MCF 10A (cell line): ENCODE data around the gene CHDH. TPM values are rescaled to one million over a fixed set of nuclear protein-coding genes. Genes with fewer than 3 reads are reported as not detected.
A peak's percentile ranks its signal among the peaks of the same experiment; 100 is the strongest.

Experiments used
- BruUV-seq: library from RNA; stranded (reverse); fragments of 400-500 nt; replicated peaks from 2 replicates; lab custom pipeline; 2021; lab: Mats Ljungman, UMichigan
- CTCF ChIA-PET: fragments of 300-600 bp; sonication (Branson Sonifier 250); formaldehyde crosslinking; extraction: SDS; loops from one replicate; lab custom pipeline; 2021; ENCODE audit warnings: antibody characterized with exemption, inconsistent platforms; lab: Yijun Ruan, JAX
- POLR2A ChIA-PET: fragments of 300-600, 350-650 bp; sonication (Branson Sonifier 250); formaldehyde crosslinking; extraction: SDS; loops from one replicate; lab custom pipeline; 2020; ENCODE audit warnings: antibody characterized with exemption, inconsistent platforms; lab: Yijun Ruan, JAX
- DNase-seq: peaks from one replicate; pipeline ENCODE4 v3.0.0-alpha.2; 2018; ENCODE audit not compliant: unreplicated experiment
- H3K27ac Mint-ChIP-seq: one replicate; pipeline ENCODE4 v1.8.0; 2022; ENCODE audit warnings: mild to moderate bottlenecking, low read depth, mixed read lengths; ENCODE audit not compliant: unreplicated experiment
- H3K27me3 Mint-ChIP-seq: one replicate; pipeline ENCODE4 v1.8.0; 2022; ENCODE audit warnings: mixed read lengths; ENCODE audit not compliant: insufficient read depth, unreplicated experiment
- H3K36me3 Mint-ChIP-seq: one replicate; pipeline ENCODE4 v1.8.0; 2022; ENCODE audit warnings: mild to moderate bottlenecking, moderate library complexity, mixed read lengths; ENCODE audit not compliant: insufficient read depth, unreplicated experiment
- H3K4me1 Mint-ChIP-seq: one replicate; pipeline ENCODE4 v1.8.0; 2022; ENCODE audit warnings: mixed read lengths; ENCODE audit not compliant: insufficient read depth, unreplicated experiment
- H3K4me3 Mint-ChIP-seq: one replicate; pipeline ENCODE4 v1.8.0; 2022; ENCODE audit warnings: mild to moderate bottlenecking, moderate library complexity, mixed read lengths; ENCODE audit not compliant: unreplicated experiment
- H3K9me3 Mint-ChIP-seq: one replicate; pipeline ENCODE4 v1.8.0; 2022; ENCODE audit warnings: mixed read lengths; ENCODE audit not compliant: unreplicated experiment
- intact Hi-C: fragments of 100-400 bp; cut with micrococcal nuclease; formaldehyde crosslinking; loops from 2 replicates; pipeline ENCODE4 v1.14.1; 2022
- total RNA-seq: library from RNA; stranded (reverse); gene quantifications from 2 replicates; pipeline ENCODE4 v1.2.3, GENCODE V29; 2022
- TF ChIP-seq, protein P1 (sequence below): fragments of 200-600 bp; IDR thresholded peaks from one replicate; pipeline ENCODE4 v1.8.0; 2022; ENCODE audit warnings: antibody characterized with exemption, mild to moderate bottlenecking; ENCODE audit not compliant: unreplicated experiment

Gene CHDH
- total RNA-seq, 1 experiment from 2014 or later, result 0.49 TPM

DNA sequence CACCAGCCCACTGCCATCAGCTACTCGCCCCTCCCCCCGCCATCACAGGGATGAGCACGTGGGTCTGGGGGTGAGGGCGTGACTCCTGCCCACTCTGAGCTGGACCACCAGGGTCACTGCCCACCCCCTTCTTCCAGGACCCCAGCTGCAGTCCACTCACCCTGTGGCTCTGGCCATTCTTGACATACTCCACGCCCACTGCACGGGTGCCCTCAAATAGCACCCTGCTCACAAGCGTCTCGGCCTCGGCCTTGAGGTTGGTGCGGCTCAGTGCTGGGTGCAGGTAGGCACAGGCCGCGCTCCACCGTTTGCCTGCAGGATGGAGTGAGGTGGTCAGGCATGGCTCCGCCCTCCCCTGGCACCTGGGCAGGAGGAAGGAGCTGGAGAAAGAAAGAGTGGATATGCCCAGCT lies 23.9 kb downstream of the CHDH start:
- TF ChIP-seq, protein P1, sequence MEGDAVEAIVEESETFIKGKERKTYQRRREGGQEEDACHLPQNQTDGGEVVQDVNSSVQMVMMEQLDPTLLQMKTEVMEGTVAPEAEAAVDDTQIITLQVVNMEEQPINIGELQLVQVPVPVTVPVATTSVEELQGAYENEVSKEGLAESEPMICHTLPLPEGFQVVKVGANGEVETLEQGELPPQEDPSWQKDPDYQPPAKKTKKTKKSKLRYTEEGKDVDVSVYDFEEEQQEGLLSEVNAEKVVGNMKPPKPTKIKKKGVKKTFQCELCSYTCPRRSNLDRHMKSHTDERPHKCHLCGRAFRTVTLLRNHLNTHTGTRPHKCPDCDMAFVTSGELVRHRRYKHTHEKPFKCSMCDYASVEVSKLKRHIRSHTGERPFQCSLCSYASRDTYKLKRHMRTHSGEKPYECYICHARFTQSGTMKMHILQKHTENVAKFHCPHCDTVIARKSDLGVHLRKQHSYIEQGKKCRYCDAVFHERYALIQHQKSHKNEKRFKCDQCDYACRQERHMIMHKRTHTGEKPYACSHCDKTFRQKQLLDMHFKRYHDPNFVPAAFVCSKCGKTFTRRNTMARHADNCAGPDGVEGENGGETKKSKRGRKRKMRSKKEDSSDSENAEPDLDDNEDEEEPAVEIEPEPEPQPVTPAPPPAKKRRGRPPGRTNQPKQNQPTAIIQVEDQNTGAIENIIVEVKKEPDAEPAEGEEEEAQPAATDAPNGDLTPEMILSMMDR, result no peak
- Mint-ChIP-seq H3K27ac (peak overlapping the region; percentile 80), H3K4me1 (peaks cover 6% of the 10 kb centered on the region), H3K36me3 (peaks cover 6% of the 10 kb centered on the region), H3K27me3 (no peaks in the 10 kb centered on the region), H3K4me3 (no peak overlapping the region), H3K9me3 (no peaks in the 10 kb centered on the region)
- ChIA-PET CTCF (interaction anchor here (0.6 to 0.7 kb wide), 3 partner anchors 69 to 144 kb away, joined by 3 to 4 read pairs (median 3); no protein-coding TSS in a partner anchor), POLR2A (interaction anchor here (1.1 to 1.2 kb wide), 2 partner anchors 49 to 69 kb away, joined by 3 to 4 read pairs; partner anchors contain the start of gene SELENOK)
- intact Hi-C loops, result no loop called here
- DNase-seq, result no peak
- BruUV-seq, result no TSS peak

DNA sequence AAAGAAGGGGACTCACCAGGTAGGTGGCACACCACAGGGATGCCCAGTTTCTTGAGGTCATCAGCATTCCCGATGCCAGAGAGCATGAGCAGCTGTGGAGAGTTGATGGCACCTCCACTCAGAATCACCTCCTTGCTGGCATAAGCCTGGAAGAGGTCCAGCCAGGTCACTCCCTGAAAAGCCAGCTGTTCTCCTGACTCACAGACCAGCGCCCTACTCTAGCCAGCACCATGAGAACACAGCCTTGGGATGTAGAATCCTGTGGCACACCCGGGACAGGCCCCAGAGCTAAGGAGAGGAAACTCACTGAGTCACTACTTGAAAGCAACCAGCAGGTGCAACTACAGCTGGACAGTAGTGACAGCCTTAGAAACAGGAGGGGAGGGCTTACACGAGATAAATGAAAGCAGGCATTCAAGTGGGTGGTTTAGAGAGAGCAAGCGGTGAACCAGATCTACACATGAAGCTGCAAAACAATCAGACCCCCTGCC lies 24.5 kb downstream of the CHDH start:
- Mint-ChIP-seq H3K27me3 (no peaks in the 10 kb centered on the region), H3K27ac (peak overlapping the region; percentile 80), H3K4me3 (no peak overlapping the region), H3K9me3 (no peaks in the 10 kb centered on the region), H3K4me1 (peaks cover 6% of the 10 kb centered on the region), H3K36me3 (peaks cover 6% of the 10 kb centered on the region)
- BruUV-seq, result no TSS peak
- TF ChIP-seq, protein P1, result no peak
- POLR2A ChIA-PET, result interaction anchor here (0.6 to 1.2 kb wide), 3 partner anchors 49 to 770 kb away, joined by 3 to 4 read pairs (median 4); partner anchors contain the start of gene SELENOK
- intact Hi-C loops, result no loop called here
- CTCF ChIA-PET, result interaction anchor here (0.6 kb wide), 2 partner anchors 69 to 1544 kb away, joined by 3 to 4 read pairs; no protein-coding TSS in a partner anchor
- peak; percentile 67 for DNase-seq

DNA sequence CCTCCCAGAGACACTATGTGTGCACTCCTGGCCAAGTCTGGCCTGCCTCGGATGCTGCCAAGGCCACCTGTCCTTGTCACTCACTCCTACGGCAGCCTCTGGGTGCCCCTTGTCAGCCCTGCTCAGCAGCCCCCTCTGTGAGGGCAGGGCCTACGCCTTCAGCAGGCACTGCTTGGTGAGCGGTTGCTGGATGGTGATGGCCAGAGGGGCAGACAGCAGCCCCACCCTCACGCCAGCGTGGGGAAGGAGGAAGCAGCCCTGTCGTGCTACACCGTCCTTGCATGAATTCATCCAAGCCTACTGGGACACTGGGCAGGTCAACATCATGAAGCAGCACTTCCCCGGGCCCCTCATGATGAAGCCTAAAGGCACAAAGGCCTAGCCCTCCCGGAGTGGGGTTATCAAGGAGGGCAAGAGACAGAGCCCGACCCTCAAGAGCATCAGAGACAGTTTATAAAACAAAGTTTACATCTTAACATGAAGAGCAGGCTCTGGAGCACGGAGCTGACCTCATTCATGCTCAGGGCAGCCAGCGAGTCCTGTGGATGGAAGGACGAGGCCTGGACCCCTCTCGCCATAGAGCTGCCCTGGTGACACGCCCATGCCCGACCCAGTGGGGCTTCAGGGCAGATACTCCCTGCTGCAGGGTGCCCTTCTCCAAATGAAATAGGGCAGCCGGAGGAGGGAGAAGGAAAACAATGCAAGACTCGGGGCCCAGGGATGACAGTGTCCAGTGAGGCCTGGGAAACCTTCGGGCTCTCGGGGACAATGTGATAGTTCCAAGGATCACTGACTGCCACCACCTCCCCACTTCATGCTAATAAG lies 25.3 kb downstream of the CHDH start:
- TF ChIP-seq, protein P1, result no peak
- no peak overlapping the region for H3K4me3 Mint-ChIP-seq
- H3K4me1 Mint-ChIP-seq, result peaks cover 6% of the 10 kb centered on the region
- no TSS peak for BruUV-seq
- no peak for DNase-seq
- intact Hi-C loops, result no loop called here
- POLR2A ChIA-PET, result interaction anchor here (1.1 to 1.2 kb wide), 2 partner anchors 48 to 71 kb away, joined by 3 to 4 read pairs; partner anchors contain the start of gene SELENOK
- no peaks in the 10 kb centered on the region for H3K27me3 Mint-ChIP-seq
- CTCF ChIA-PET, result interaction anchor here (0.6 kb wide), 1 partner anchor 1544 kb away, joined by 3 read pairs; no protein-coding TSS in a partner anchor
- H3K36me3 Mint-ChIP-seq, result peaks cover 6% of the 10 kb centered on the region
- H3K9me3 Mint-ChIP-seq, result no peaks in the 10 kb centered on the region
- H3K27ac Mint-ChIP-seq, result no peak overlapping the region

DNA sequence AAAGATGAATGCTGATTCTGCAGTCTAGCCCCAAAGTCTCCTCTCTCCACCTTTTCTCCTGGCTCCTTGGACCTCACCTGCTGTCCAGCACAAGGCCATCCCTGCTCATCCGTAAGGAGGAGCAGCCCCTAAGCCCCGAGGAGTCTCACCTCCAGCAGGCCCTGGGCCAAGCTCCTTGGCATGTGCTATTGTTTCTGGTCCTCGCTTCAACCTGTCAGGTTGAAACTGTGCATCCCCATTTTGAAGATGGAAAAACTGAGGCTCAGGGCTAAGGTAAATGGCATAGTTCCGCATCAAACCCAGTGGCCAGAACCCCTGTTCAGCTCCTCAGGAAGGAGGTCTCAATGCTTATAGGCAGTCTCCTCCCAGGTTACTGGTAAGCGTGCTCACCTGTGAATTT lies 26.1 kb downstream of the CHDH start:
- intact Hi-C loops, result no loop called here
- Mint-ChIP-seq H3K9me3 (no peaks in the 10 kb centered on the region), H3K4me1 (peaks cover 6% of the 10 kb centered on the region), H3K36me3 (peaks cover 6% of the 10 kb centered on the region), H3K27ac (no peak overlapping the region), H3K27me3 (no peaks in the 10 kb centered on the region), H3K4me3 (no peak overlapping the region)
- POLR2A ChIA-PET, result no interaction called here
- DNase-seq, result no peak
- TF ChIP-seq, protein P1, result no peak
- no TSS peak for BruUV-seq
- CTCF ChIA-PET, result no interaction called here
